GM19099 (cell line): Measurements from ENCODE around the gene MB21D2.

Experiments used
- POLR2A ChIP-seq: IDR thresholded peaks from 3 replicates; pipeline ENCODE4 v1.6.1; 2011; ENCODE audit warnings: low read depth; ENCODE audit not compliant: insufficient read length; ENCODE audit errors: extremely low read depth

MB21D2 gene

DNA sequence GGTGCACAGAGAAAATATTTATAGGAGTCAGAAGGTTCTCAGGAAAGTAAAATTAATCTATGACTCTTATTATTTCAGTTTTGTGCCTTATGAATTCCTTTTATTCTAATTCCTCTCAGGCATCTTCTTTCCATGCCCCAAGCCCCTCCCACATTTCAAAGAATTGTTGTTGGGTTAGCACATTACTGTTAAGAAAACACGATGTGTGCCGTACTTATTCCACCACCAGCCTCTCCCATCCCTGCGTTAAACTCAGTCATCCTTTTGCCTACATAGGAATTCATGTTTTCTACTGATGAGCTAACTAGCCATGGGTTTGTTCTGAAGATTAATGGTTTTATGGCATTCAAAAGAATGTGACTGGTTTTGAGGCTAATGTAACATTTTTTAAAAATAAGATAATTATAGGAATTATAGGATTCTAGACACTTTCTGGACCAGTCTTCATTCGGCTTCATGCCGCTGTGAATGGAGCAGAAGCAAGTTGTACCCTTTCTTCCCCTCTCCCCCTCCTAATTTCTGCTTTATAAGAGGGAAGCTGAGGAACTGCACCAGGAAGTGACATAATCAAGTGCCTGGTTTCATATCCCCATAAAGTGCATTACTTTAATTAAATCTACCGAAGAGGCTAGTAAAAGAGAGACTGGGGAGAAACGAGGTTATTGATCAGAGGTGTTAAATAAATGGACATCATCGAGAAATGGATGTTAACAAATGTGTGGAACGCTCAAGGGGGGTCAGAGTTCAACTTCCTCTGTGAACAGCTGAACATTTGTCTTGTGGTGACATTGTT, 12.3 kb upstream of the MB21D2 start:
- no peak for TF ChIP-seq POLR2A

DNA sequence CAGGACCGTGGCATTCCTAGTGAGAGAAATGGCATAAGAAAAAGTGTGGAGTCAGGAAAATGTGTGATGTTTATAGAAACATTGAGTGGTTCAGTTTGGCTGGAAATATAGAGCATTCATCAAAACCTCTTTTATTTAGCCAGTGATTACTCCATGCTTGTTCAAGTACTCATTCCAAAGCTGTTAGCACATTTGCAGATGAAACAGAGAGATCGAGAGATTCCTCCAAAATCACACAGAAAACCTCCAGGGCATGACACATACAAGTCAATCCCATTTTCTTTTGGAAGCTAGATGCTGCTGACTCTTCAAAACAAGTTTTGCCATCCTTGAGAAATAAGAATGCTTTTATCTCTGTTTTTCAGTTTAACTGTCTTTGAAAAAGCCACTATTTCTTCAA, 11.5 kb upstream of the MB21D2 start:
- no peak for TF ChIP-seq POLR2A

DNA sequence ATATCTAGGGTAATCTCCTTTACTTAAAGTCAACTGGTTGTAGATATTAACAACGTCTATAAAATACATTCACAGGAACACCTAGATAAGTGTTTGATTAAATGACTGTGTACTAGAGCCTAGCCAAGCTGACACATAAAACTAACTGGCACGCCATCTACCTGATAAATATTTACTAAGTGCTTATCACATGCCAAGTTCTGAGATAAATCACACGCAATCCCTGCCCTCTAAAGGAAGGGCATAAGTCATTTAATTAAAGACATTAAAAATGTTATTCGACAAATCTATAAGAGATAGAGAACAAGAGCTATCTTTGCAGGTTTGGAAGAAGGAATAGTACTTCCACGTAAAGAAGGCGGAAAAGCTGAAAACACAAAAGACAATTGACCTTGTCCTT, 11.1 kb upstream of the MB21D2 start:
- TF ChIP-seq POLR2A: no peak

DNA sequence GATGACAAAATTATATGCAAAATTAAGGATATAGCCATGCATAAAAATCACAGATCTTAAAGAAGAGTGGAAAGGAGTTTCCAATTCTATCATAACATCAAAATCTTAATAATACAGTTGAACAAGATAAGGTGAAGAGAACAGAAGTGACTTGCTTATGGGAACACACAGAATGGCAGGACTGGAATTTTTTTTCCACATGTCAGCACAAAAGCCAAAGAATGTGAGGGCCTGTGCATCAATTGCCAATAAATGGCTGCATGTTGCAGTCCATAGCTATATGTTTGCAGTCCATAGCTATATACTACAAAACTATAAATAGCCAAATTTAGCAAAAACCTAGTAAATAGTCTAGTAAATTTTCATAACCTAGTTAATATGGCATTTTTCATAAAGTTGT, 10.4 kb upstream of the MB21D2 start:
- no peak for TF ChIP-seq POLR2A

DNA sequence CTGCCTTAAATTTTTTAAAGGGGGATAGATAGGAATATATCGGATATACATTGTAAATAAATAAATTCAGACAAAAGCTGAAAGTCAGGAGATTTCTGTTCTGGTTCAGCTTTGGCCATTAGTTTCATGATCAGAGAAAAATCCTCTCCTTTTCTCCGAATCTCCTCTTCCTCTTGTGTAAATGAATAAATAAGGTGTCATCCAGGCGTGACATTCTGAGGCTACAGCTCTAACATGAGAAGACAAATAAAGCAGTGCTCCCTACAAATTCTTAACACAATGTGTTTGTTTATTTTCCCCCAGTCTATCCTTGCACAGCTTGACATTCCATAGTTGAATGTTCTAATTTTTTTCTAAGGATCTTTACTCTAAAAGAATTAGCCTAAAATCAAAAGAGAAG, 9.4 kb upstream of the MB21D2 start:
- TF ChIP-seq POLR2A: no peak

DNA sequence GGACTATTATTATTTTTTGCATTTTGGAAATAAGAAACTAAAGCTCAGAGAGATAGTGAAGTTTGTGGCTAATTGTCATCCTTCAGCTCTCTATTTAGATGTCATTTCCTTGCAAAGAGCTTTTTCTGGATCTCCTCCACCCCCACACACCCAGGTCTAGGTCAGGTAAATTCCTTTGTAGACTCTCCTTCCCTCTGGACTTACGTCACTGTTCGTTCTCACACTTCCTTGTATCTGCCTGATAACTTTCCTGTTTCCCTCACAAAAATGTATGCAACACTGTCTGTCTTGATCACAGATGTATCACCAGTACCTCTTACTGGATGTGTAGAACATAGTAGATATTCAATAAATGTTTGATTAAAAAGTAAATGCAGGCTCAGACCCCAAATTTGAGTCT, 6.1 kb upstream of the MB21D2 start:
- no peak for TF ChIP-seq POLR2A

DNA sequence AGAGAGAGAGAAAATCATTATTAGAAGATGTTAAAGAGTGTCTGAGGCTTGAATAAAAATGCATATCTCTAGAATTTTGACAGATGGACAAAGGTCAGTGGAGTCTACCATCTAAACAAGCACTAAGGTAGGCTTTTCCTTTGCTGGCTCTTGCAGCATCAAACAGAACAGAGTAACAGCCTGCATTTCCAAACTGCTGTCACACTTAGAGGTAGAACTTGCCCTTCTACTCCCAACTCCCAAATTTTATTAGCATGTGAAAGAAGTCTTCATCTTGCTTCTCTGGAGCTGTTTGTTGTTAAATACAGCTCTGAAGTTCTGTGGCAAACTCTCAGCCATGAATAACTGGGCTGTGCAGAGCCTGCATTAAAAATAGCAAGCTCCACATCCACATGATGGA, 4.1 kb upstream of the MB21D2 start:
- TF ChIP-seq POLR2A: no peak

DNA sequence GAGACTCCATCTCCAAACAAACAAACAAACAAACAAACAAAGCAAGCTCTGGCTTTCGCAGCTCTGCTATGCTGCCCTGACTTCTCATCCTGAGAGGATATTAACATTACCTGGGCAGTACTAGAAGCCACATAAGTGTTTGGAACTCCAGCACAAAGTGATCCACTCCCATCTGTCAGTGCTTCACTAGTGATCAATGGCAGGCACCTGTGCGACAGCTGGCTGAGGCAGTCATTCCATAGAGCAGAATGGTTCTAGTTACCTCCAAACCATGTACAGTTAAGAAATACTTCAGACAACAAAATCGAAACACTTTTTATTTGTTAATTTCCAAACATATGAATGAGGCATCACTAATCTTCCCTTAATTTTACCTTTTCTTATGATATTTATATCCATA, 2.8 kb upstream of the MB21D2 start:
- TF ChIP-seq POLR2A: no peak

DNA sequence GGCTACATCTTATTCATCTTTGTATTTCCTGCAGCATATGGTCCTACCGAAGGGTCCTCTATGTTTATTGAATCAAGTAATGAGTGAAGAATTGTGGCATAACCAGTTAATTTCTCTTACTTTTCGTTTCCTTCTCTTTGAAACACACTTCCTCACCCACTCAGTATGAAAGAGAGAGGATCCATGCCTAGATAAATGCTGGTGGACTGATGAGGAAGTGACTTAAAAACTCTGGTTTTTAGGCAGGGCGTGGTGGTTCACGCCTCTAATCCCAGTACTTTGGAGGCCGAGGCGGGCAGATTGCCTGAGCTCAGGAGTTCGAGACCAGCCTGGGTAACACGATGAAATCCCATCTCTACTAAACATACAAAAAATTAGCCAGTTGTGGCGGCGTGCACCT, 2.2 kb upstream of the MB21D2 start:
- no peak for TF ChIP-seq POLR2A

DNA sequence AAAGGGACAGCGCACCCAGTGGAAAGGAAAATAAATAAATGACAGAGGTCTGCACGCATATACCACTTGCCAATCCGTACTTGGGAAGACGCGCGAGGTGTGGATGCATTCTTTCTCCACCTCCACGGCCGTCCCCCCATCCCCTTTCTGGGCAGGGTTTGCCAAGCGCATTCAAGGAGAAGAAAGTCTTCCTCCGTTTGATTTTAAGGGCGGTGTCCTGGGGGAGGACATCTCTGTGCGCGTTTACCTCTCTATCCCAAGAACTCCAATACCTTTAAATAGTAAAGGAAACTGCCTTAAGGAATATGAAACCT, 576 bp upstream of the MB21D2 start:
- no peak for TF ChIP-seq POLR2A

DNA sequence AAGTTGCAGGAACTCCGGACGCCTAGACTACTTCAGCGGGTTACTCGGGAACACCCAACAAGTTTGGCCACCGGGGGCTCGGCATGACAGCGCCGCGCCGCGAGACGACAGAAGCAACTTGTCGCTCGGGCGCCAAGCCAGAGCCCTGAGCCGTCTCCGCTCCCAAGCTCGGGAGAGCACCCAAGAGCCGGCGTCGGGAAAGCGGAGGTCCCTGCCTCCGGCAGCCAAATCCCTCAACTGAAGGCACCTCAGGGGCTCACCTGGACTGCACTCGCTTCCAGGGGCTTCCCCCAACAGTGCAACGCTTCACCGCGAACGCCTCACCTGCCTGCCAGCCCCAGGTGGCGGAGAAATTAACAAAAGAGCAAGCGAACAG, 640 bp downstream of the MB21D2 start:
- TF ChIP-seq POLR2A: peak; percentile 80

DNA sequence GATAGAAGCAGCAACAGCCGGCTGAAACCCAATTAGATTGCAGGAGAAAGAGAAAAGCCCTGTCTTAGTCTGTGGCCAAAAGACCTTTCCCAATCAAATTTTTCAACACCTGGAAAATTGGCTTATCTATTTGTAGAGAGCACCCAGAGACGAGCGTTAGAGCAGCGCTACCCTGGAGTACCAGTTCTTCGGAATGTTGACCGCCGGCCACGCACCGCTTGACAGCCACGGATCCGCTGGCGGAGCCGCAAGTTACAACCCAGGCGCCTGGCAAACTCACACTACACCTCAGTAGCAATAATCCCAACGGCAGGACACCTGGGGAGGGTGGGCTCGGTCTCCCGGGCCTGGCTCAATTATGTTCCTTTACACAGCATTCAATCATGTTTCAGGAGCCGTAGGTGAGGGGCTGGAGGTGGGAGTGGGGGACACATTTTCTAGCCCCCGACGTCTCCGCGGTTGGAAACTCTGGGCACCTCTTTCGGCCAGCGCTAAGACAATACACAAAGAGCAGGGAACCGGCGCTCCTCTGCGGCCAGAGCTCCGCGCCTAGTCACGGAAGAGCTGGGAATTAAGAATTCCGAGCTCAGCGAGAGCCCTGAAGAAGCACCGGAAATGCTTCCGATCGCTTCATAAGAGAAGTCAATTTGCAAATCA, 1.2 kb downstream of the MB21D2 start:
- no peak for TF ChIP-seq POLR2A

DNA sequence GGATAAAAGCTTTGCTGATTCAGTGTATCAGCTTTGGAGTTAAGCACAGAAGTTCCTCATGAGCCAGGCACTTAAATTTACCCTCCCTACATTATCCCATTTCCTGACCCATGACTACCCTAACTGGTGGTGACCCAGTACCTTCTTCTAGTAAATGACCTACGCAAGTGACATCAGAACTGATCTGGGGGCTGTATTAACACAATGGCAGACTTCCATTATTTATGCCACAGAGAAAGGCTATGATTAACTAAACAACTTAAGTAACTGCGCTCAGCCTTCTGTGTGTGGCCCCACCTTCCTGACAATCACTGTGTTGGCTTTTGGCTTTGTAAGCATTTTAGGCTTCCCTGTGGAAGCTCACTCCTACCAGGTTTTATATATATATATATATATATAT, 1.9 kb downstream of the MB21D2 start:
- no peak for TF ChIP-seq POLR2A

DNA sequence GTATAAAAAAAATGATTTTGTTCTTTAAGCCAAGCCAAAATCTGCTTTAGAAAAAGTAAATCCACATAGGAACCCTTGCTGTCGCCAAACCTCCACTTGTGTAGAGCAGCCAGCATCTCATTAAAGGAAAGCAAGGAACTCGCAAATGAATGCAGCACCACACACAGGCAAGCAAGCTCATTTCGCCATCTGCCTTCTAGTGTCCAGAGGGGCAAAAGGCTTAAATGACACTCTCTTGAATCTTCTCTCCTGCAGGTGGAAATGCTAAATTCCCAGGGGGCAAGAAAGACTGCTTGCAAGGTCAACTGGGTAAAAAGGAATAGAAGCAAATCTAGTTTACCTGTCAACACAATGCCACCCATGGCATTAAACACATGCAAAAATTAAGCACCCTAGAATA, 2.4 kb downstream of the MB21D2 start:
- no peak for TF ChIP-seq POLR2A

DNA sequence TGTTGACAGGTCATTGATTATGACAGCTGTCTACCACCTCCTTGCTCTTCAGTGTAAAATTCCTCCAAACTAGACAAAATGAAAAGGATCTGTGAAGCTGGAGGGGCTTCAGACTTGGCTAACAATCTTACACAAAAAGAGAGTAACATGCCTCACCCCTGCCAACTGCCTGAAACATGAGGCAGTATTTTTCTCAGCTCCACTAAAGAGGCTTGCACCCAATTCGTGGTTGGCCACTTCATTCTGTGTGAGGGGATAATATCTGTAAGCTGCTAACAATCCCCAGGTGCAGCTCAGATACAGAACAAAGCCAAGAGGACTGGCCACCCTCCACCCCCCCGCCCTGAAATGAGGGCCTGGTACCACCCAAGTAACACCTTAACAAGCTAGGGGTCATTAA, 2.8 kb downstream of the MB21D2 start:
- no peak for TF ChIP-seq POLR2A

DNA sequence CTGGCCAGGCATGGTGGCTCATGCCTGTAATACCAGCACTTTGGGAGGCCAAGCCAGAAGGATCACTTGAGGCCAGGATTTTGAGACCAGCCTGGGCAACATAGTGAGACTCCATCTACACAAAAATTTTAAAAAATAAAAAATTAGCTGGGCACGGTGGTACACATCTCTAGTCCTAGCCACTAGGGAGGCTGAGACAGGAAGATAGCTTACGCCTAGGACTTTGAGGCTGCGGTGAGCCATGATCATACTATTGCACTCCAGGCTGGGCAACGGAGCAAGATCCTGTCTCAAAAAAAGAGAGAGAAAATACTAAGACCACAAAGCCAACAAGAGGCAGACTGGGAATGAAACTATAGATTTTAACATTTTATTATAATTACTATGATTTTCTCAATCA, 4.1 kb downstream of the MB21D2 start:
- TF ChIP-seq POLR2A: no peak

DNA sequence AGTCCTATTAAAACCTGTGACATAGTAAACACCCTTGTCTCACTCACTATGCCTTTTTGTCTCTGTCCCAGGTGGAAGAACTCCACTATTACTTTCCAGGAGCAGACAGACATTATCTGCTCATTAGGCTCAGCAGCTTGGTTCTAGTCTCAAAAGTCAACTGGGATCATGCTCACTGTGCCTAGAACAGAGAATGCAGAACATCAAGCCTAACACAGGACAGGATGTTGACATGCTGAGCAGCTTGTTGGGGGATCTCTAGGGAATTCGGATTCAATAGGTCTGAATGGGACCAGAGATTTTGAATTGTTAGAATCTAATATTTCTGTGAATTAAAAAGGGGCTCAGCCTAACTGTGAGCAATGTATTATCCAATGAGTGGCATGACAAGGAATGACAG, 6.4 kb downstream of the MB21D2 start:
- no peak for TF ChIP-seq POLR2A
